ENCODE results near the gene ABCG8.
"Not testable (repeated sequence)": the region's sequence is repeated elsewhere in the genome, so short reads cannot be mapped to it uniquely, and the experiment has no call there.

The ABCG8 gene

GRCh38 chr2:43874776-43875451 lies 36.1 kb downstream of the ABCG8 start:
- no peak for DNase-seq

- peak; percentile 24 for DNase-seq
Measured at GRCh38 chr2:43877782-43878464, 39.2 kb downstream of the ABCG8 start.

- DNase-seq = no peak
Measured at GRCh38 chr2:43879261-43879660, 40.5 kb downstream of the ABCG8 start.

- no peak for DNase-seq
Measured at GRCh38 chr2:43880471-43880870, 41.7 kb downstream of the ABCG8 start.

- no peak for DNase-seq
Measured at GRCh38 chr2:43880952-43881351, 42.2 kb downstream of the ABCG8 start.

- no peak for DNase-seq
Measured at GRCh38 chr2:43882312-43882711, 43.5 kb downstream of the ABCG8 start.

- DNase-seq = no peak
Measured at GRCh38 chr2:43884689-43885088, 45.9 kb downstream of the ABCG8 start.

GRCh38 chr2:43885132-43885632 lies 46.4 kb downstream of the ABCG8 start:
- DNase-seq = no peak

GRCh38 chr2:43887176-43887575 lies 48.4 kb downstream of the ABCG8 start:
- DNase-seq = no peak

GRCh38 chr2:43889416-43889815 lies 50.6 kb downstream of the ABCG8 start:
- DNase-seq = no peak

- no peak for DNase-seq
Measured at GRCh38 chr2:43890855-43891254, 52.1 kb downstream of the ABCG8 start.

- DNase-seq = no peak
Measured at GRCh38 chr2:43894743-43895142, 56.0 kb downstream of the ABCG8 start.

GRCh38 chr2:43896906-43897305 lies 58.1 kb downstream of the ABCG8 start:
- no peak for DNase-seq

- no peak for DNase-seq
Measured at GRCh38 chr2:43897492-43897891, 58.7 kb downstream of the ABCG8 start.

- no peak for DNase-seq
Measured at GRCh38 chr2:43898134-43898837, 59.5 kb downstream of the ABCG8 start.

- DNase-seq = no peak
Measured at GRCh38 chr2:43898838-43899346, 60.1 kb downstream of the ABCG8 start.

- no peak for DNase-seq
Measured at GRCh38 chr2:43899589-43899988, 60.8 kb downstream of the ABCG8 start.

GRCh38 chr2:43905371-43905803 lies 66.6 kb downstream of the ABCG8 start:
- DNase-seq = no peak

- no peak for DNase-seq
Measured at GRCh38 chr2:43905871-43906270, 67.1 kb downstream of the ABCG8 start.

GRCh38 chr2:43906448-43907109 lies 67.8 kb downstream of the ABCG8 start:
- DNase-seq = no peak

GRCh38 chr2:43911136-43911790 lies 72.5 kb downstream of the ABCG8 start:
- DNase-seq = not testable (repeated sequence)

GRCh38 chr2:43924463-43924862 lies 85.7 kb downstream of the ABCG8 start:
- DNase-seq = no peak
